Measurements from ENCODE around the gene NHEJ1. TPM values are rescaled to one million over a fixed set of nuclear protein-coding genes. Genes with fewer than 3 reads are reported as not detected.

NHEJ1 gene
- total and polyA plus RNA-seq, 9 of the 15 experiments (the other 6 are each of a cell fraction or from before 2014, with no cell fraction given) = 9.0 to 23.7 (median 13.9) TPM

GRCh38 chr2:219058541-219059374 lies 101.9 kb downstream of the NHEJ1 start:
- H3K27me3 ChIP-seq (ENCODE audit: control insufficient read depth in 2 of 2, insufficient read depth in 2 of 2, low read length in 2 of 2) = peaks cover 14 to 57% of the 10 kb centered on the region in 2 experiments; a peak in 4 of 5 replicates
- no peak overlapping the region for H3K4me3 ChIP-seq
- no peak overlapping the region for H3K9ac ChIP-seq (ENCODE audit: insufficient read depth in 1 of 2, low read depth in 2 of 2, low read length in 2 of 2)
- no peaks in the 10 kb centered on the region for H3K79me2 ChIP-seq (ENCODE audit: control insufficient read depth, insufficient read depth, low read length)
- no TSS peak for BruUV-seq (replicated peaks)
- no peaks in the 10 kb centered on the region for H3K9me1 ChIP-seq (ENCODE audit: control insufficient read depth, insufficient read depth, low read length)
- no peaks in the 10 kb centered on the region for H3K9me3 ChIP-seq (replicated peaks; ENCODE audit: control insufficient read depth, insufficient read depth, low read depth, low read length)
- 0 out of 2 replicates have a peak, but pooled peaks cover 6% of the 10 kb centered on the region for H4K20me1 ChIP-seq (replicated peaks; ENCODE audit: control insufficient read depth, insufficient read depth, low read length)
- no peaks in the 10 kb centered on the region for H3K36me3 ChIP-seq (ENCODE audit: control insufficient read depth, insufficient read depth, low read length)
- no peak for FAIRE-seq
- H3K4me2 ChIP-seq (ENCODE audit: insufficient read depth, low read length) = no peak overlapping the region
- intact Hi-C loops (cut with micrococcal nuclease) (loop anchor here (1.0 to 5.0 kb wide), 3 partner anchors 61 to 97 kb away; partner anchors contain the start of gene CRYBA2), in situ Hi-C loops (cut with MboI) (loop anchor here (5.0 kb wide), 1 partner anchor 99 kb away; no protein-coding TSS in a partner anchor)
- no peak overlapping the region for H2AFZ ChIP-seq (ENCODE audit: low read depth, low read length)
- ATAC-seq = no peak; the same call in 2 of the 3 replicates
- H3K27ac ChIP-seq (ENCODE audit: extremely low read depth, low read depth, low read length) = no peak overlapping the region
- peaks cover 0 to 25% of the 10 kb centered on the region in 2 experiments; a peak in 2 of 5 replicates for H3K4me1 ChIP-seq (replicated peaks in 1 of 2; ENCODE audit: control insufficient read depth in 2 of 2, insufficient read depth in 2 of 2, low read length in 2 of 2)
- POLR2A ChIA-PET = interaction anchor here (0.8 kb wide), 1 partner anchor 52 kb away, joined by 3 read pairs; no protein-coding TSS in a partner anchor
- CTCF ChIA-PET (ENCODE audit: low intra/inter-chr PET ratio) = interaction anchor here (0.6 to 2.3 kb wide), 4 partner anchors 59 to 240 kb away, joined by 3 to 17 read pairs (median 4); no protein-coding TSS in a partner anchor
- WGBS (ENCODE audit: insufficient coverage, low coverage, missing lambda C conversion rate) = 31% methylated on average over 17 of the region's 42 CpGs
- DNase-seq (ENCODE audit: extremely low read depth in 1 of 4, low spot score in 3 of 4) = peak in 3 of 4 experiments; percentile 10 to 41 (median 38)
- TF ChIP-seq BCOR (IDR thresholded peaks at IDR 0.05) (no peak), RFX1 (IDR thresholded peaks at IDR 0.05) (no peak), FOXA3 (CRISPR knock-in tag; conservative IDR thresholded peaks at IDR 0.05 in 1 of 2, IDR thresholded peaks at IDR 0.05 in 1 of 2) (no peak), ZNF146 (CRISPR knock-in tag; IDR thresholded peaks at IDR 0.05; ENCODE audit: unreplicated experiment) (no peak), HDAC1 (IDR thresholded peaks at IDR 0.05) (no peak), SETDB1 (IDR thresholded peaks at IDR 0.05; ENCODE audit: low read length) (no peak), ZNF318 (IDR thresholded peaks at IDR 0.05; ENCODE audit: borderline replicate concordance in 1 of 2, low read depth in 1 of 2) (no peak), MCM3 (IDR thresholded peaks at IDR 0.05) (no peak), PRDM10 (IDR thresholded peaks at IDR 0.05; ENCODE audit: partially characterized antibody) (no peak)

Data from K562 (cell line).